HL-60 (cell line): Measurements from ENCODE around the gene SMAD7.

ENCODE experiments used
- DNase-seq, 2 experiments: peaks; one replicate each; pipeline ENCODE4 v3.0.0-alpha.2; 2010 to 2020; ENCODE audit warnings: low read depth in 1 of 2, low spot score in 1 of 2
- H3K27ac ChIP-seq: fragments of 250-450 bp; sonication (Bioruptor Pico); replicated peaks from 2 replicates; pipeline ENCODE4 v1.5.1; 2020; ENCODE audit warnings: mild to moderate bottlenecking, moderate library complexity
- H3K27me3 ChIP-seq: fragments of 250-450 bp; sonication (Bioruptor Pico); 2 replicates; pipeline ENCODE4 v1.5.1; 2021; ENCODE audit warnings: mild to moderate bottlenecking, moderate library complexity; ENCODE audit not compliant: insufficient read depth, poor library complexity, severe bottlenecking
- H3K4me3 ChIP-seq: replicated peaks from 2 replicates; pipeline ENCODE4 v1.5.1; 2011; ENCODE audit warnings: mild to moderate bottlenecking, control low read depth, low read length; ENCODE audit not compliant: insufficient read depth
- CTCF ChIP-seq: IDR thresholded peaks from one replicate; pipeline ENCODE4 v1.5.1; 2011; ENCODE audit warnings: low read length, control low read depth, inconsistent platforms; ENCODE audit not compliant: insufficient read depth
- GABPA ChIP-seq: IDR thresholded peaks from 2 replicates; pipeline ENCODE4 v1.6.1; 2012; ENCODE audit warnings: low read depth
- POLR2AphosphoS5 ChIP-seq: IDR thresholded peaks from 2 replicates; pipeline ENCODE4 v1.6.1; 2012; ENCODE audit warnings: low read depth
- REST ChIP-seq: IDR thresholded peaks from 2 replicates; pipeline ENCODE4 v1.6.1; 2012; ENCODE audit warnings: low read depth; ENCODE audit not compliant: insufficient replicate concordance
- SPI1 ChIP-seq: IDR thresholded peaks from 2 replicates; pipeline ENCODE4 v1.6.1; 2012; ENCODE audit warnings: low read depth, mild to moderate bottlenecking, borderline replicate concordance

The SMAD7 gene

GRCh38 chr18:48961547-48961946 is 10.8 kb upstream of the SMAD7 start:
- TF ChIP-seq POLR2AphosphoS5 (no peak), CTCF (no peak), REST (no peak)
- no peak overlapping the region for H3K27ac ChIP-seq
- no peaks in the 10 kb centered on the region for H3K27me3 ChIP-seq
- no peak overlapping the region for H3K4me3 ChIP-seq
- DNase-seq, result no peak

GRCh38 chr18:48959921-48960920 is 9.5 kb upstream of the SMAD7 start:
- H3K27ac ChIP-seq, result no peak overlapping the region
- no peaks in the 10 kb centered on the region for H3K27me3 ChIP-seq
- DNase-seq, result no peak
- TF ChIP-seq REST, result no peak
- TF ChIP-seq CTCF, result no peak
- no peak for TF ChIP-seq POLR2AphosphoS5
- TF ChIP-seq GABPA, result no peak
- no peak for TF ChIP-seq SPI1
- no peak overlapping the region for H3K4me3 ChIP-seq

- no peak for TF ChIP-seq REST
- no peak for TF ChIP-seq POLR2AphosphoS5
- H3K4me3 ChIP-seq, result no peak overlapping the region
- no peaks in the 10 kb centered on the region for H3K27me3 ChIP-seq
- DNase-seq, result no peak
- H3K27ac ChIP-seq, result no peak overlapping the region
Observed at GRCh38 chr18:48959551-48959920, 8.8 kb upstream of the SMAD7 start.
